Cardiac fibroblast (primary cell): ENCODE measurements around the gene AQP5.

ENCODE experiments used
- DNase-seq, 2 donors: peaks; one replicate each; pipeline versions ENCODE4 v3.0.0 to v3.0.0-alpha.2; 2010; ENCODE audit warnings: low read depth in 2 of 2
- H3K4me3 ChIP-seq, 2 donors: replicated peaks in 1 of 2; 1 replicate in 1 of 2; 2 replicates in 1 of 2; pipeline ENCODE4 v1.5.1; 2011; ENCODE audit warnings: low read depth in 2 of 2, low read length in 2 of 2, mild to moderate bottlenecking in 2 of 2, moderate library complexity in 1 of 2
- CTCF ChIP-seq: IDR thresholded peaks from one replicate; pipeline ENCODE4 v1.5.1; 2011; ENCODE audit warnings: low read depth, mild to moderate bottlenecking, low read length, inconsistent platforms

The AQP5 gene

GRCh38 chr12:49964849-49965624 is 3.4 kb downstream of the AQP5 start:
- no peak for DNase-seq
- no peak overlapping the region for H3K4me3 ChIP-seq
- TF ChIP-seq CTCF = no peak

DNA sequence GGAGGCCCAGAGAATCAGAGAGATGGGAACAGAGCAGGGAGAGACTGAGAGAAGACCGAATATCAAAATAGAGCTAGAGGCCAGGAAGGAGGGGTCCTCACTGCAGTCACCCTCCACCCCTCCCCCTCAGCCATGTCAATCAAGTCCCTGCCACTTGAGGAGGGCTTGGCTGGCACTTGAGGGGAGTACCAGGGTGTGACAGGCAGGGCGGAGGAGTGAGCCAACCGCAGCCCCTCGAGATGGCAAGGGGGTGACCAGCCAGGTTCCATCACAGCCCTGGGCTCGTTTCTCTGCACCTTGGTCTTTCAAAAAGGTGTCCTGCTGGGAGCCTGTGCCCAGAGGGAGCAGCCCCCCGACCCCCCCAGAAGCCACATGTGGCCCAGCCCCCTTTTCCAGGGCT is 4.2 kb downstream of the AQP5 start:
- TF ChIP-seq CTCF = no peak
- no peak overlapping the region for H3K4me3 ChIP-seq
- DNase-seq = no peak

- H3K4me3 ChIP-seq = no peak overlapping the region
- no peak for TF ChIP-seq CTCF
- no peak for DNase-seq
Observed at GRCh38 chr12:49966511-49967041, 4.9 kb downstream of the AQP5 start.

DNA sequence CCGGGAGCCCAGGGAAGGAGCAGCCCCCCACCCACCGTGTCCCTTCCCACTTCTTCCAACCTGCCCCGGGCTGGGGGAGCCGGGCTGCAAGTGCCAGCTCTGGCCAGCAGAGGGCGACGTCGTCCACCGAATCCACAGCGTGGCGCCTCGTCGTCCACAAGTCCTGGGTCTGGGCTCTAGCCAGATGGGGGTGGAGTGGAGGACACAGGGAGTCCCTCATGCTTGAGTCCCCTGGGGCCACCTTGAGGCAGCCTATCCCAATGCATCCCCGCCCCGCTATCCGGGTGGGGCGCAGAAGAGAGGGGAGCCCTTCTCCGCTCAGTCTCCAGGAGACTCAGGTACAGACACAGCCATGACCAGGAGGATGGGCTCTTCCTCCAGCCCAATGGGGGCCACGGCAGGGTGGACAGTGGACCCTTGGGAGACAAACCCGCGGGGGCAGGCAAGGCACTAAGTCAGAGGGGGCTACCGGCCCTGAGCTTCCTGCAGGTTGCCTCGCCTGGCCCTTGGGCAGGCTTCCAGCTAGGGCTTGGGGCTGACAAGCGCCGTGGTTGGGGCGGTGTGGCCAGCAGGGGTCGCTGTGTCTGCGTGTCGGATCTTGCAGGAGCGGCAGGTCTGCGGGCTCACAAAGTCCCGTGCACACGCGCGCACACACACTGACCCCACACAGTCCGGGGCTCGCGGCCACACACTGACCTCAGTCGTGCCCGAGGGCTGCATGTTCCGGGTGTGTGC is 5.5 kb downstream of the AQP5 start:
- DNase-seq = peak; percentile 89 to 92
- TF ChIP-seq CTCF = peak; percentile 92
- peak overlapping the region; percentile 30 to 38 for H3K4me3 ChIP-seq

- no peak for DNase-seq
- H3K4me3 ChIP-seq = peak overlapping the region; percentile 30 to 38
- no peak for TF ChIP-seq CTCF
Observed at GRCh38 chr12:49967777-49968250, 6.1 kb downstream of the AQP5 start.

DNA sequence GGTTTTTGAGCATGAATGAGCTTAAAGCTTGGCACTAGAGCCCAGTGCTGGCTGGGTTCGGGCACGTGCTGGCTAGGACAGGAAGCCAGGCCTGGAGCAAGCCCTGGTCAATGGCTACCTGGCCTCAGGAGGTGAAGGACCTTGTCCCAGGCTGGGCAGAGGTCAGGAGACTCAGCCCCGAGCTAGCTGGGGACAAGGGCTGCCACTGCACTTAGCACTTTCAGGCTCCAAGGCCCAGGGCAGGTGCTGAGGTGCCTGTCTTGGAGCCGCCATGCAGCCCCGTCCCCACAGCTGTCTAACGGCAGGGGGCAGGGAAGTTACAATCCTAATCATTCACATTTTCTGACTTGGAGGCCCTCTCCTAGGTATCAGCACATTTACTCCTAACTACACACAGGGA is 6.8 kb downstream of the AQP5 start:
- no peak overlapping the region for H3K4me3 ChIP-seq
- TF ChIP-seq CTCF = no peak
- no peak for DNase-seq
